DMS53 treated with DMSO at 0.1 percent for 48 hours (cell line): ENCODE results near the gene CLDN18.

Experiments used
- DNase-seq: peaks from one replicate; lab custom pipeline; 2025; ENCODE audit not compliant: unreplicated experiment; lab: John Stamatoyannopoulos, UW

The CLDN18 gene

DNA sequence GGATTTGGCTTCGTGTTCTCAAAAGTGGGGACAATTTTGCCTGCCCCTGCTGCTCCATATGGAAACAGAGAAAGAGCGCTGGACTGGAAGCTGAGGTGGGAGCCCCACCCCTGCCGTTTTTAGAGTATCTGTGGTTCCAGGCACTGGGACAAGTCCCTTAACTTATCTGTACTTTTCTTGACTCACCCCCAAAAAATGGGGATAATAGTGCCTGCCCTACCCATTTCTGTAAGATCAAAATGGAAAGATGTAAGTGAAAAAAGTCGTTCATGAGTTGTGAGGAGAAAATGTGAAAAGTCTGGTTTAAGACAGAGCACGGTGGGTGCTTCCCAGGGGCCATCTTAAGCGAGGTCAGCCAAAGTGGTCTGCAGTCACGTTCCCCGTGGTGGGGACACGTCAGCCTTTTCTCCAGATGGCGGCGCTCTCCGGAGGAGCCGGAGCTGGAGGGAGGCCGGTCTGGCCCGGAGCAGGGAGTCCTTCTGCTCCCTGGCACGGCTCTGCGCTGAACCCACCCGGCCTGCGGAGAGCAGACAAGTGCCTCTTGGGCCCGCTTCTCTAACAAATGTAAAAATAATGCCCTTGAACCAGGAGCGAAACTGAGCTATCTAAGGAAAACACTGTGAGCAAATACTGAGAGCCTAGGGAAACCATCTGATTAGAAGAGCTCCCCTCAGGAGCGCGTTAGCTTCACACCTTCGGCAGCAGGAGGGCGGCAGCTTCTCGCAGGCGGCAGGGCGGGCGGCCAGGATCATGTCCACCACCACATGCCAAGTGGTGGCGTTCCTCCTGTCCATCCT is at the start of gene CLDN18:
Gene CLDN18 (plus strand): TSS at position 690 of the 797 bp plus-strand sequence. CDS start 61 bp downstream, at position 751.
- DNase-seq: no peak

DNA sequence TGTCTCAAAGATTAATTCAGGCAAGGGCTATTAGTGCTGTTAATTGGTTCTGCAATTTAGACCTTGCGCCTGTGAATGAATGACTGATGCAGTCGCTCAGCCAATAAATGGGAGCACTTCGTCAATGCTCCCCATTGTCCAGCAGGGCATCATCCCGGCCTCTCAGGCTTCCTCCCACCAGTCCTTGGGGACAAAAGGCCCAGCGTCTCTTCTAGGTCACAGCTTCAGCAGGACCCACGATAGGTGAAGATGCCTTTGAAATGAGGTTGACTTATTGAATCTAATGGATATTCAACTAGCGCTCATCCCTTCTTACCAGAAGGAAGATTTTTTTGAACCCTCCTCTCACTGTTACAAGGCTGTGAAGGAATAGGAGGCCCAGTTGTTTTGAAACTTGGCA is 47.7 kb upstream of the CLDN18 start:
- no peak for DNase-seq

DNA sequence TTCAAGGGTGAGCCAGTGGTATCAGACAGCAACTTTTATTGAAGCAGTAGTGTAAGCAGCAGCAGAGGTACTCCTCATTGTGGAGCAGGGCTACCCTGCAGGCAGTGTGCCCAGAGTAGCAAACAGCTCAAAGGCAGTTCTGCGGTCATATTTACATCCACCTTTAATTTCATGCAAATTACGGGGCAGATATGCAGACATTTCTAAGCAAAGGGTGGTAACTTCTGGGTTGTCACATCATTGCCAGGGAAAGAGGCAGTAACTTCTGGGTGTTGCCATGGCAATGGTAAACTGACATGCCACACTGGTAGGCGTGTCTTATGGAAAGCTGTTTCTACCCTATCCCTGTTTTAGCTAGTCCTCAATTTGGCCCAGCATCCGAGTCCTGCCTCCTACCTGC is 46.5 kb upstream of the CLDN18 start:
- DNase-seq: no peak

- peak; percentile 42 for DNase-seq
These were observed 38.8 kb upstream of the CLDN18 start for GRCh38 chr3:137970914-137971831.

GRCh38 chr3:137972396-137972795 is 37.6 kb upstream of the CLDN18 start:
- no peak for DNase-seq

GRCh38 chr3:137978328-137978727 is 31.6 kb upstream of the CLDN18 start:
- DNase-seq: no peak

DNA sequence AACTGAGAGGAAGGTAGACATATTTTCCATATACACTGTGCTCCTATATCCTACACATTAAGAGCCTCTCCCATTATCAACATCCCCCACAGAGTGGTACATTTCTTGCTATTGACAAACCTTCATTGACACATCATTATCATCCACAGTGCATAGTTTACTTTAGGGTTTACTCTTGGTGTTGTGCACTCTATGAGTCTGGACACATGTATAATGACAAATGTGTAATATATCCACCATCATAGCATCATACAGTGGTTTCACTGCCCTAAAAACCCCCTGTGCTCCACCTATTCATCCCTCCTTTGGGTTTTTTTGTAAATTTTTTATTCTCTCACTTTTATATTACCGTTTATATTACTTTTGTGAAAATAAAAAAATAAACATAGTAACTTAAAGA is 22.2 kb upstream of the CLDN18 start:
- DNase-seq: no peak

GRCh38 chr3:137988152-137988551 is 21.8 kb upstream of the CLDN18 start:
- DNase-seq: peak; percentile 68

- no peak for DNase-seq
These were observed 21.0 kb upstream of the CLDN18 start for GRCh38 chr3:137988982-137989381.

GRCh38 chr3:137990427-137990826 is 19.5 kb upstream of the CLDN18 start:
- no peak for DNase-seq

GRCh38 chr3:137992592-137992991 is 17.4 kb upstream of the CLDN18 start:
- DNase-seq: no peak

- peak; percentile 21 for DNase-seq
These were observed 11.6 kb upstream of the CLDN18 start for GRCh38 chr3:137998121-137999042.

GRCh38 chr3:138003069-138003468 is 6.9 kb upstream of the CLDN18 start:
- DNase-seq: no peak

DNA sequence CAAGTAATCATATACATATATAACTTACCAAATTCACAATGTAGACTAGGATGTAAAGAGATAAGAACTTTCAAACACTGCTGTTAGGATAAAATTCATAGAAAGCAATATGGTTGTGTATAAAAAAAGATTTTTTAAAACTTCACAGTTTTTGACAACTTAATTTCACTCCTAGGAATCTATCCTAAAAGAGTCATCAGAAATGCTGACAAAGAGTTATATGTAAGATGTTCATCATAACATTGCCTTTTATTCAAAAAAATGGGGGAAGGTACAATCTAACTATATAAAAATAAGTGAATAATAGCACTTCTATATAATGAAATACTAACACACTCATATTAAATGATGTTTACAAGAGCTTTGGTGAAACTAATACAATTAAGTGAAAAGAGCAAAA is 4.3 kb upstream of the CLDN18 start:
- no peak for DNase-seq

DNA sequence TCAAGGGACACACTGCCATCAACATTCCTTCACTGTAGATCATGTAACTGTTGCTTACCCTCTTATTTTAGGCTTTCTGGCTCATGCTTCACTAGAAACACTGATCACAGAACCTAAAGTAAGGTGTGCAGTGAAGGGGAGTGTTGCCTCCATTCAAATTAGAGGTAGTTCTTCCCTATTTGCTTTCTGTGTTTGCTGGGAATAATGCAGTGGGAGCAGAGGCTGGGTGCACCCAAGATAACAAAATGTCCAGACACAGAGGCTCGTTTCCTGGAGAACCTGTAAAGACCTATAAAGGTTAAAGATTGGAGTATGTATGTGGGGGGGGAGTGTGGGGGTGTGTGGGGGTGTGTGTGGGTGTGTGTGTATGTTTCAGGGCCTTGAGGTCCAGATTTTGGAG is 2.1 kb upstream of the CLDN18 start:
- no peak for DNase-seq

GRCh38 chr3:138010273-138010590 is 267 bp downstream of the CLDN18 start:
- no peak for DNase-seq

DNA sequence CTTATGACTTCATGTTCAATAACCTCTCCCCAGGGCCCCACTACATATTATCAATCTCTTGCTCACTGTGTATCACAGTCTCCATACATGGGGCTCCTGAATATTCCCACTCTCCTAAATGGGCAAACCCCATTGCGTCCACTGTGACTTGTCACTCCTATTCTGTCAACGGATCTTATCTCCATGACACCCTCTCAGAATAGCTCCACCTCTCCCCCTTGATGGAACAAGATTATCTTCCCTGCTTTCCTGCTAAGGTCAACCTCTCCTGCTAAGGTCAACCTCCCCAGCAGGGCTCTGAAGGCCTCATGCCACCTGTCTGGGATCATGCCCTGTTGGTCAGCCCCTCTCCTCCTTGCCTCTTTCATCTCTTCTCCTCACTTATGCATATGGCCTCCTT is 1.8 kb downstream of the CLDN18 start:
- DNase-seq: no peak

- no peak for DNase-seq
These were observed 2.6 kb downstream of the CLDN18 start for GRCh38 chr3:138012526-138012925.

DNA sequence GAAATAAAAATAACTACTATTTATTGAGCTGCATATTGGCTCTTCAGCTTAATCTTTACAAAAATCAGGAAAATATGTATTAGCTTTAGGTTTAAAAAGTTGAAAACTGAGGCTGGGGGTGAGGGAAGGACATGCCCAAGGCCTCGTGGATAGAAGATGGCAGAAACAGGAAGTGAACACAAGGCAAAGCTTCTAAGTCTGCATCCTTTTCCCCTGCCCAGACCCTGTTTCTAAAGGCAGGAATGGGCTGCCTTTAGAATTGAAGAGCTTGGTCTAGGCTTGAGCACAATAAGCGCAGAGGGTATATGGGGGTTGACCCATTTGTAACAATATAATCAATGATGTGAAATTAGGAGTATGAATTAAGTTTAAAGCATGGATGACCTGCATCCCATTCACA is 6.1 kb downstream of the CLDN18 start:
- DNase-seq: no peak

- no peak for DNase-seq
These were observed 9.5 kb downstream of the CLDN18 start for GRCh38 chr3:138019281-138020069.
